Suppressor macrophage (primary cell): ENCODE measurements around the gene RAB3IL1.

ENCODE experiments used
- DNase-seq, 4 experiments: peaks; one replicate each; pipeline ENCODE4 v3.0.0-alpha.2; 2020 to 2022

RAB3IL1 gene

GRCh38 chr11:61864814-61865775 lies 52.3 kb downstream of the RAB3IL1 start:
- no peak for DNase-seq

- no peak for DNase-seq
Observed at GRCh38 chr11:61863548-61864081, 53.8 kb downstream of the RAB3IL1 start.

- DNase-seq, result no peak
Observed at GRCh38 chr11:61862714-61863547, 54.4 kb downstream of the RAB3IL1 start.

- DNase-seq, result peak in 1 of 4 experiments; percentile 1
Observed at GRCh38 chr11:61861634-61862033, 55.7 kb downstream of the RAB3IL1 start.

- DNase-seq, result no peak
Observed at GRCh38 chr11:61860054-61860903, 57.1 kb downstream of the RAB3IL1 start.

- DNase-seq, result peak in 1 of 4 experiments; percentile 2
Observed at GRCh38 chr11:61855939-61856680, 61.3 kb downstream of the RAB3IL1 start.

GRCh38 chr11:61854966-61855714 lies 62.2 kb downstream of the RAB3IL1 start:
- DNase-seq, result peak in 1 of 4 experiments; percentile 2

- peak in 1 of 4 experiments; percentile 1 for DNase-seq
Observed at GRCh38 chr11:61854206-61854895, 63.0 kb downstream of the RAB3IL1 start.

- no peak for DNase-seq
Observed at GRCh38 chr11:61853698-61854169, 63.6 kb downstream of the RAB3IL1 start.

- DNase-seq, result no peak
Observed at GRCh38 chr11:61851900-61852295, 65.5 kb downstream of the RAB3IL1 start.

GRCh38 chr11:61851113-61851899 lies 66.1 kb downstream of the RAB3IL1 start:
- no peak for DNase-seq

- DNase-seq, result no peak
Observed at GRCh38 chr11:61850687-61851086, 66.7 kb downstream of the RAB3IL1 start.

- no peak for DNase-seq
Observed at GRCh38 chr11:61848631-61849030, 68.7 kb downstream of the RAB3IL1 start.

- DNase-seq, result no peak
Observed at GRCh38 chr11:61847914-61848581, 69.3 kb downstream of the RAB3IL1 start.
